ENCODE results near the gene LSM4. TPM values are rescaled to one million over a fixed set of nuclear protein-coding genes. Genes with fewer than 3 reads are reported as not detected.
"Not testable (repeated sequence)": the region's sequence is repeated elsewhere in the genome, so short reads cannot be mapped to it uniquely, and the experiment has no call there.

LSM4 gene
- polyA plus RNA-seq, 1 donor = 94.8 TPM

DNA sequence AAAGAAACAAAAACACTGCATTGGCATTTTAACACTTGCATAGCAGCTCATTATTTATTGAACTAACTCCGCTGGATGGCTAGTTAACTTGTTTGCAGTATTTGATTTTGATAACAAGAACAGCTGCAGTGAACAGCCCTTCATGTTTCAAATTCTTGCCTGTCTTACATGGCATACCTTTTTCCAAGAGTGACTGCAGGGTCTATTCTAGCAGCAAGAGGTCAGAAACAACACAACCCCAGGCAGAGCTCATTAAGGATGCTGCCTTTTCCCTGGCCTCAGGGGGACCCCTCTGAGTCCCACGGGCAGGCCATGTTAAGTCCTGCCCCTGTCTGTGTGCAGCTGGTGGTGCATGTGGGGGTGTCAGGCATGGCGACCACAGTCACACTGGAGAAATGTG is 34.2 kb upstream of the LSM4 start:
- peaks cover 76% of the 10 kb centered on the region for H3K36me3 ChIP-seq (ENCODE audit: control insufficient read depth, insufficient read depth, low read length)
- no CpG with 5 or more reads among the region's 3 CpGs for WGBS (ENCODE audit: insufficient coverage, low lambda C conversion rate)
- no peaks in the 10 kb centered on the region for H3K27me3 ChIP-seq (ENCODE audit: control insufficient read depth, insufficient read depth, low read length)
- no peaks in the 10 kb centered on the region for H3K9me3 ChIP-seq (ENCODE audit: control insufficient read depth, low read depth, low read length)
- no peak for DNase-seq
- H3K4me1 ChIP-seq (ENCODE audit: control insufficient read depth, insufficient read depth, low read length) = no peaks in the 10 kb centered on the region
- no peak overlapping the region for H3K27ac ChIP-seq (ENCODE audit: low read length)
- no peak overlapping the region for H3K4me3 ChIP-seq (ENCODE audit: low read length)

DNA sequence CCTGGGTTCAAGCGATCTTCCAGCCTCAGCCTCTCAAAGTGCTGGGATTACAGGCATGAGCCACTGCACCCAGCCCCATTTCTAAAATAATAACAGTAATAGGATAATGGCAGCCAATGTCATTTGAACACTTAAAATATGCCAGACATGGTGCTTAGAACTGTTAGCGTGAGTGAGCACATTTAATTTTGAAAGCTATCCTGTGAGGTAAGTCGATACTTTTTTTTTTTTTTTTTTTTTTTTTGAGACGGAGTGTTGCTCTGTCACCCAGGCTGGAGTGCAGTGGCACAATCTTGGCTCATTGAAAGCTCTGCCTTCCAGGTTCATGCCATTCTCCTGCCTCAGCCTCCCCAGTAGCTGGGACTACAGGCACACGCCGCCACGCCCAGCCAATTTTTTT is 31.9 kb upstream of the LSM4 start:
- H3K9me3 ChIP-seq (ENCODE audit: control insufficient read depth, low read depth, low read length); H3K27me3 ChIP-seq (ENCODE audit: control insufficient read depth, insufficient read depth, low read length); H3K27ac ChIP-seq (ENCODE audit: low read length); H3K4me3 ChIP-seq (ENCODE audit: low read length); DNase-seq; H3K4me1 ChIP-seq (ENCODE audit: control insufficient read depth, insufficient read depth, low read length): not testable (repeated sequence)
- peaks cover 69% of the 10 kb centered on the region for H3K36me3 ChIP-seq (ENCODE audit: control insufficient read depth, insufficient read depth, low read length)
- no CpG with 5 or more reads among the region's 7 CpGs for WGBS (ENCODE audit: insufficient coverage, low lambda C conversion rate)

DNA sequence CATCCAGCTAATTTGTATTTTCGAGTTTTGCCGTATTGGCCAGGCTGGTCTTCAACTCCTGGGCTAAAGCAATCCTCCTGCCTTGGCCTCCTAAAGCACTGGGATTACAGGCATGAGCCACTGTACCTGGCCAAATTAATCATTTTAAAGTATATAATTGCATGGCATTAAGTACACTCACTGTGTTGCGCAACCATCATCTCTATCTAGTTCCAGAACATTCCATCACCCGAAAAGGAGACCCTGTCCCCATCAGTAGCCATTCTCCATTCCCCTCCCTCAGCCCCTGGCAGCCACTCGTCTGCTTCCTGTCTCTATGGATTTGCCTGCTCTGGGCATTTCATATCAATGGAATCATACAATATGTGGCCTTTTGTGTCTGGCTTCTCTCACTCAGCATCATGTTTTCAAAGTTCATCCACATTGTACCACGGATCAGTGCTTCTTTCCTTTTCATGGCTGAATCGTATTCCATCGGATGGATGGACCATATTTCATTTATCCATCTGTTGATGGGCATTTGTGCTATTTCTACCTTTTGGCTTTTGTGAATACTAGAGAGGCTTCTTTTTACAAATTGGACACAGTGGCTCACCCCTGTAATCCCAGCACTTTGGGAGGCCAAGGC is 30.6 kb upstream of the LSM4 start:
- DNase-seq = no peak
- no peaks in the 10 kb centered on the region for H3K27me3 ChIP-seq (ENCODE audit: control insufficient read depth, insufficient read depth, low read length)
- no peak overlapping the region for H3K27ac ChIP-seq (ENCODE audit: low read length)
- WGBS (ENCODE audit: insufficient coverage, low lambda C conversion rate) = 94% methylated on average over 3 of the region's 8 CpGs
- H3K9me3 ChIP-seq (ENCODE audit: control insufficient read depth, low read depth, low read length) = no peaks in the 10 kb centered on the region
- peaks cover 60% of the 10 kb centered on the region for H3K36me3 ChIP-seq (ENCODE audit: control insufficient read depth, insufficient read depth, low read length)
- H3K4me1 ChIP-seq (ENCODE audit: control insufficient read depth, insufficient read depth, low read length) = no peaks in the 10 kb centered on the region
- H3K4me3 ChIP-seq (ENCODE audit: low read length) = no peak overlapping the region

DNA sequence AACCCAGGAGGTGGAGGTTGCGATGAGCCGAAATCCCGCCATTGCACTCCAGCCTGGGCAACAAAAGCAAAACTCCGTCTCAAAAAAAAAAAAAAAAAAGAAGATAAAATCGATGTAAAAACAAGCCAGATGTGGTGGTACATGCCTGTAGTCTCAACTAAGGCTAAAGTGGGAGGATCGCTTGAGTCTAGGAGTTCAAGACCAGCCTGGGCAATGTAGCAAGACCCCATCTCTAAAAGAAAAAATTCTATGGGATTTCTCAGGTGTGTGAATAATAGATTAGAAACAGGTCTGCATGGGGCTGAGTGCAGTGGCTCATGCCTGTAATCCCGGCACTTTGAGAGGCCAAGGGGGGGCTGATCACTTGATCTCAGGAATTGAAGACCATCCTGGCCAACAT is 28.7 kb upstream of the LSM4 start:
- Histone ChIP-seq H3K27ac (ENCODE audit: low read length) (no peak overlapping the region), H3K36me3 (ENCODE audit: control insufficient read depth, insufficient read depth, low read length) (peaks cover 53% of the 10 kb centered on the region), H3K9me3 (ENCODE audit: control insufficient read depth, low read depth, low read length) (no peaks in the 10 kb centered on the region), H3K4me3 (ENCODE audit: low read length) (no peak overlapping the region), H3K4me1 (ENCODE audit: control insufficient read depth, insufficient read depth, low read length) (no peaks in the 10 kb centered on the region), H3K27me3 (ENCODE audit: control insufficient read depth, insufficient read depth, low read length) (no peaks in the 10 kb centered on the region)
- whole genome bisulfite sequencing (ENCODE audit: insufficient coverage, low lambda C conversion rate) = no CpG with 5 or more reads among the region's 7 CpGs
- DNase-seq = no peak

DNA sequence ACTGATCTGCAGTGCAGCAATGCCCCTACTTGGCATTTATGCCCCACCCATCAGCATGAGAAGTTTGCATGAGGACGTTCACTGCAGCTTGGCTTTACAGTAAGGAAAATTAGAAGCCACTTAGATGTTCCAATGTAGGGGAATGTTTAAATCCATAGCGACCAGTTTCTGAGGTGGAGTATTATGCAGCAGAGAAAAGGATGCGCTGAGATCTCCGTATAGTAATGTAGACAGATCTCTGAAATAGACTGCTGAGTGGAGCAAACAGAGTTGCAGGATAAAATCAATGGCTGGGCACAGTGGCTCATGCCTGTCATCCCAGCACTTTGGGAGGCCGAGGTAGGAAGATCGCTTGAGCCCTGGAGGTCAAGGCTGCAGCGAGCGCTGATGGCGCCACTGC is 27.6 kb upstream of the LSM4 start:
- Histone ChIP-seq H3K4me1 (ENCODE audit: control insufficient read depth, insufficient read depth, low read length) (no peaks in the 10 kb centered on the region), H3K27me3 (ENCODE audit: control insufficient read depth, insufficient read depth, low read length) (no peaks in the 10 kb centered on the region), H3K27ac (ENCODE audit: low read length) (no peak overlapping the region), H3K36me3 (ENCODE audit: control insufficient read depth, insufficient read depth, low read length) (peaks cover 52% of the 10 kb centered on the region), H3K4me3 (ENCODE audit: low read length) (no peak overlapping the region), H3K9me3 (ENCODE audit: control insufficient read depth, low read depth, low read length) (no peaks in the 10 kb centered on the region)
- no peak for DNase-seq
- no CpG with 5 or more reads among the region's 9 CpGs for WGBS (ENCODE audit: insufficient coverage, low lambda C conversion rate)

DNA sequence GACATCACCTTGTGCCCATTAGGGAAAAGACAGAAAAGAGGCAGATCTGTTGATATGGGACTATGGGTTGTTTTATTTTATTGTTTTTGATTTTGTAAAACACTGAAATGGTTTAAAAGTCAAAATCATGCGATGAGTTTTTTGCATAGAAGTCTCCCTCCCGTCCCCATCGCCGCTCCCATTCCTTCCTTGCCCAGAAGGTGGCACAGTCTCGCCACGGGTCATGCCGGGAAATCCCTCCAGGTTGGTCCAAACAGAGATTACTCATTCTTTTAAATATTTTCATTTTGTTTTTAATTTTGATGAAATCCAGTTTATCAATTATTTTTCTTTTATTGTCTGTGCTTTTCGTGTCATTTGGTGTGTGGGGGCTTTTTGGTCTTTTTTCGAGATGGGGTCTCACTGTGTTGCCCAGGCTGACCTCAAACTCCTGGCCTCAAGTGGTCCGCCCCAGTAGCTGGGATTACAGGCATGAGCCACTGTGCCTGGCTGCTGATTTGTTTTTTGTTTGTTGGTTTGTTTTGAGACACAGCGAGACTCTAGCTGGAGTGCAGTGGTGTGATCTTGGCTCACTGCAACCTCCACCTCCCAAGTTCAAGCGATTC is 26.8 kb upstream of the LSM4 start:
- Histone ChIP-seq H3K27ac (ENCODE audit: low read length) (no peak overlapping the region), H3K36me3 (ENCODE audit: control insufficient read depth, insufficient read depth, low read length) (peaks cover 53% of the 10 kb centered on the region), H3K4me1 (ENCODE audit: control insufficient read depth, insufficient read depth, low read length) (no peaks in the 10 kb centered on the region), H3K9me3 (ENCODE audit: control insufficient read depth, low read depth, low read length) (no peaks in the 10 kb centered on the region), H3K27me3 (ENCODE audit: control insufficient read depth, insufficient read depth, low read length) (no peaks in the 10 kb centered on the region), H3K4me3 (ENCODE audit: low read length) (no peak overlapping the region)
- WGBS (ENCODE audit: insufficient coverage, low lambda C conversion rate) = no CpG with 5 or more reads among the region's 12 CpGs
- DNase-seq = no peak

DNA sequence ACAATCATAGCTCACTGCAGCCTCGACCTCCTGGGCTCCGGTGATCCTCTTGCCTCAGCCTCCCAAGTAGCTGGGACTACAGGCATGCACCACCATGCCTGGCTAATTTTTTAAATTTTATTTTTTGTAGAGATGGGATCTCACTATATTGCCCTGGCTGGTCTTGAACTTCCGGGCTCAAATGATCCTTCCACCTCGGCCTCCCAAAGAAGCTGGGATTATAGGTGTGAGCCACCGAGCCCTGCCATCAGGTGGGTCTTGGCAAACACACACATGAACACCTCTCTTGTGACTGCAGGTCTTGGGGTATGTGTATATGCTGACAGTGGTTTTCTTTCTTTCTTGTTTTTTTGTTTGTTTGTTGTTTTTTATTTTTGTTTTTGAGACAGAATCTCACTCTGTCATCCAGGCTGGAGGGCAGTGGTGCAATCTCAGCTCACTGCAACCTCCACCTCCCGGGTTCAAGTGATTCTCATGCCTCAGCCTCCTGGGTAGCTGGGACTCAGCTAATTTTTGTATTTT is 26.0 kb upstream of the LSM4 start:
- DNase-seq; H3K4me3 ChIP-seq (ENCODE audit: low read length); H3K27me3 ChIP-seq (ENCODE audit: control insufficient read depth, insufficient read depth, low read length); H3K4me1 ChIP-seq (ENCODE audit: control insufficient read depth, insufficient read depth, low read length); H3K27ac ChIP-seq (ENCODE audit: low read length); H3K9me3 ChIP-seq (ENCODE audit: control insufficient read depth, low read depth, low read length): not testable (repeated sequence)
- no CpG with 5 or more reads among the region's 6 CpGs for WGBS (ENCODE audit: insufficient coverage, low lambda C conversion rate)
- peaks cover 56% of the 10 kb centered on the region for H3K36me3 ChIP-seq (ENCODE audit: control insufficient read depth, insufficient read depth, low read length)

DNA sequence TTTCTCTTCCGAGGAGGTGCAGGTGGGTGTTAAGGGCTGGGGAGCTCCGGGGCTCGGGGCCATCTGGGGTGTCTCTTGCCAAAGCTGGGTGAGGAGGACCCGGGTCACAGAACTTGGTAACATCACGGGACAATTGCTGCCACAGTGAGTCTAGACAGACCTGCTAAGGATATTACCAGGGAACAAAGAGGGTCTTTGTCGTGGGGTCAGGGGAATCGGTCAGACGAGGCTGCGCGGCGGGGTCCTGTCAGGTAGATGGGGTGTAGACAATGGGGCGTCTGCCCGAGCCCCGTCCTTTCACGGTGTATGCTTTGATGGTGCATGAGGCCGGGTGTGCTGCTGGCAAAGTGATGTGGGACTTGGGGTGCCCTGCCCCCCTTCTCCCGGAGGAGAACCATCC is 25.3 kb upstream of the LSM4 start:
- H3K27me3 ChIP-seq (ENCODE audit: control insufficient read depth, insufficient read depth, low read length) = no peaks in the 10 kb centered on the region
- H3K9me3 ChIP-seq (ENCODE audit: control insufficient read depth, low read depth, low read length) = no peaks in the 10 kb centered on the region
- H3K4me3 ChIP-seq (ENCODE audit: low read length) = no peak overlapping the region
- peaks cover 54% of the 10 kb centered on the region for H3K36me3 ChIP-seq (ENCODE audit: control insufficient read depth, insufficient read depth, low read length)
- H3K27ac ChIP-seq (ENCODE audit: low read length) = no peak overlapping the region
- no peak for DNase-seq
- WGBS (ENCODE audit: insufficient coverage, low lambda C conversion rate) = no CpG with 5 or more reads among the region's 17 CpGs
- peaks cover 6% of the 10 kb centered on the region for H3K4me1 ChIP-seq (ENCODE audit: control insufficient read depth, insufficient read depth, low read length)

DNA sequence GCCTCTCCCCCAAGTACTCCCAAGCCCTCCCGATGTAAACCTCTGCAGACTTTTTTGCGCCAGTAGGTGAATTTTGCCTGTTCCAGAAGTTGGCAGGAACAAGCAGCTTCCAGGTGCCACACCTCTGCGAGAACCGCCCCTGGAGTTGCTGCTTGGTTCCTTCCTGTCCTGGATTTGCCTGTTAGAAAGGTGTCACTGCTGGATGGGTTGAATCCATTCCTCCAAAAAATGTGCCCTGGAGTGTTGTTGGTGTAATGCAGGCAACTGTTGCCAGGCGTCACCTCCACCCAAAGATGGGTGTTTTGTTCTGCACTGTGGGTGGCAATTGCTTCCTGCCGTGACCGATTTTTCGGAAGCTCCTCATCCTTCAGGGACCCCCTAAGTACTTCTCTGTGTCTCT is 23.2 kb upstream of the LSM4 start:
- no peak for DNase-seq
- Histone ChIP-seq H3K27me3 (ENCODE audit: control insufficient read depth, insufficient read depth, low read length) (no peaks in the 10 kb centered on the region), H3K9me3 (ENCODE audit: control insufficient read depth, low read depth, low read length) (no peaks in the 10 kb centered on the region), H3K4me1 (ENCODE audit: control insufficient read depth, insufficient read depth, low read length) (peaks cover 21% of the 10 kb centered on the region), H3K36me3 (ENCODE audit: control insufficient read depth, insufficient read depth, low read length) (peaks cover 62% of the 10 kb centered on the region), H3K4me3 (ENCODE audit: low read length) (no peak overlapping the region), H3K27ac (ENCODE audit: low read length) (no peak overlapping the region)
- WGBS (ENCODE audit: insufficient coverage, low lambda C conversion rate) = no CpG with 5 or more reads among the region's 8 CpGs

DNA sequence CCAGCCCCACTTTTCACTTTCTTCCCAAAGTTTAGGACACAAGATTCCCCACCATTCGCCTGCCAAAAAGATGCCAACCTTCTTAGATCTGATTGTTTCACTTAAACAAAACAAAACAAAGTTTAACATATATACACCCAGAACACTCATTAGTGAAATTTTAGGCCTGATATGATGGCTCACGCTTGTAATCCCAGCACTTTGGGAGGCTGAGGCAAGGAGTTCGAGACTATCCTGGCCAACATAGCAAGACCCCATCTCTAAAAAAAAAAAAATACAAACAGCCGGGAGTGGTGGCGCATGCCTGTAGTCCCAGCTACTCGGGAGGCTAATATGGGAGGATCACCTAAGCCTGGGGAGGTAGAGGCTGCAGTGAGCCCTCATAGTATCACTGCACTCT is 22.4 kb upstream of the LSM4 start:
- Histone ChIP-seq H3K36me3 (ENCODE audit: control insufficient read depth, insufficient read depth, low read length) (peaks cover 56% of the 10 kb centered on the region), H3K27ac (ENCODE audit: low read length) (no peak overlapping the region), H3K4me3 (ENCODE audit: low read length) (no peak overlapping the region), H3K27me3 (ENCODE audit: control insufficient read depth, insufficient read depth, low read length) (no peaks in the 10 kb centered on the region), H3K4me1 (ENCODE audit: control insufficient read depth, insufficient read depth, low read length) (peaks cover 21% of the 10 kb centered on the region), H3K9me3 (ENCODE audit: control insufficient read depth, low read depth, low read length) (no peaks in the 10 kb centered on the region)
- DNase-seq = no peak
- no CpG with 5 or more reads among the region's 6 CpGs for WGBS (ENCODE audit: insufficient coverage, low lambda C conversion rate)

DNA sequence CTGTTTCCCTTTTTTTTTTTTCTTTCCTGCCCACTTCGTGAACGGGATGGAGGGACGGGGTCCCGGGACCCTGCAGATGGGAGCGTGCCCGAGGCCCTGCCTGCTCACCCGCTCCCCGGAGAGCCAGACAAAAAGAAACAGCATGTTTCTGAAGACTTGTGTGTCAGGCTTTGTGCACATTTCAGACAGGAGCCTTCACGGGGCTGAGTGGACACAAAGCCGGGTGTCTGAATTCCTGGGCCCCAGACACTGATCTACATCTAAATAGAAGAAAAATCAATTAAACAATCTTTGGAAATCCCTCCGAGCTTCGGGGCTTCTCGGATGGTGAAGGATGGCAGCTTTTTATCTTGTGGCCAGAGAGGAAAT is 21.7 kb upstream of the LSM4 start:
- Histone ChIP-seq H3K9me3 (ENCODE audit: control insufficient read depth, low read depth, low read length) (no peaks in the 10 kb centered on the region), H3K27me3 (ENCODE audit: control insufficient read depth, insufficient read depth, low read length) (no peaks in the 10 kb centered on the region), H3K4me3 (ENCODE audit: low read length) (no peak overlapping the region), H3K27ac (ENCODE audit: low read length) (no peak overlapping the region), H3K36me3 (ENCODE audit: control insufficient read depth, insufficient read depth, low read length) (peaks cover 50% of the 10 kb centered on the region), H3K4me1 (ENCODE audit: control insufficient read depth, insufficient read depth, low read length) (peaks cover 28% of the 10 kb centered on the region)
- no peak for DNase-seq
- no CpG with 5 or more reads among the region's 13 CpGs for WGBS (ENCODE audit: insufficient coverage, low lambda C conversion rate)
